BJ (cell line): Measurements from ENCODE around the gene FOSL2. TPM values are rescaled to one million over a fixed set of nuclear protein-coding genes. Genes with fewer than 3 reads are reported as not detected.

Experiments used
- CTCF ChIA-PET: fragments of 350-600 bp; formaldehyde crosslinking; extraction: SDS; loops from one replicate; lab custom pipeline; 2021; ENCODE audit warnings: antibody characterized with exemption, inconsistent platforms; lab: Yijun Ruan, JAX
- POLR2A ChIA-PET: fragments of 300-600 bp; sonication (Branson Sonifier 250); formaldehyde crosslinking; extraction: SDS; loops from one replicate; lab custom pipeline; 2021; ENCODE audit warnings: antibody characterized with exemption; lab: Charles Lee
- DNase-seq: peaks from one replicate; pipeline ENCODE4 v3.0.0-alpha.2; 2011; ENCODE audit warnings: low read depth
- H3K27me3 ChIP-seq: 2 replicates; pipeline ENCODE4 v1.6.0; 2011; ENCODE audit warnings: low read length; ENCODE audit not compliant: control insufficient read depth, insufficient read depth
- H3K36me3 ChIP-seq: 2 replicates; pipeline ENCODE4 v1.5.1; 2011; ENCODE audit warnings: low read length; ENCODE audit not compliant: control insufficient read depth, insufficient read depth
- H3K4me3 ChIP-seq: 2 replicates; pipeline ENCODE4 v1.5.1; 2011; ENCODE audit warnings: low read depth, mild to moderate bottlenecking, control low read depth, low read length
- polyA plus RNA-seq: library from polyadenylated mRNA; depleted of rRNA; stranded (reverse); fragments of >200 nt; gene quantifications from 2 replicates; pipeline ENCODE4 v1.2.3, GENCODE V29; 2011
- TF ChIP-seq, protein P1 (sequence below): IDR thresholded peaks from 2 replicates; pipeline ENCODE4 v1.5.1; 2011; ENCODE audit warnings: low read depth, mild to moderate bottlenecking, control low read depth, inconsistent platforms, low read length, moderate library complexity; ENCODE audit not compliant: insufficient read depth

FOSL2 gene
- polyA plus RNA-seq, 1 experiment = 52.5 TPM

DNA sequence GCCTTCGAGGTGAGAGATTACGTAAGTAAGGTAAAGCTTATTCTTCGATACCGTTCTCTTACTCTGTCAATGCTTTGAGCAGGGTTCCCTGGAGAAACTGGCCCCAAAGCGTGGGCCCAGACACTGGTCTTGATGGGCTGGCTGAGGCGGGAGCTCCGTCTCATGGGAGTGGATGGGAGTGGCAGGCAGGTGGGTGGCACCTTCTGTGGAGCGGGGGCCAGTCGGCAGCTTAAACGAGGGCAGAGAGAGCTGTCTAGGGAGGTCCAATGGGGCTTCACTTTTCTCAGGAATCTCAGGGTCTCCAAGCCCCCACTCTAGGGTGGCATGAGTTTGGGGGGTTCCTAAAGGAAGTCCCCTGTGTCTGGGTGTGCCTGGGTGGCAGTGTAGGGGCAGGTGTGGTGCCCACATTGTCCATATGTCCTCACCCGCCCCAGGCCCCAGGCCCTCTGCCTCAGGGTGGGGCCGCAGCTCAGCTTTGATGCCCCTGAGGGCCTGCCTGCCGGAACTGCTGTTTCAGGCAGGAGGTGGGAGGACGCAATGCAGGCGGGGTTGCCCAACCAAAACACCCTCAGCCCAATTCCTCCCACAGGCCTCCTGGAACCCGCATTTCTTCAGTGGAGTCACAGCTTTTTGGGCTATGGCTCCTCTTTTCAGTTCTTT, 32.5 kb upstream of the FOSL2 start:
- no peak overlapping the region for H3K4me3 ChIP-seq
- TF ChIP-seq, protein P1, sequence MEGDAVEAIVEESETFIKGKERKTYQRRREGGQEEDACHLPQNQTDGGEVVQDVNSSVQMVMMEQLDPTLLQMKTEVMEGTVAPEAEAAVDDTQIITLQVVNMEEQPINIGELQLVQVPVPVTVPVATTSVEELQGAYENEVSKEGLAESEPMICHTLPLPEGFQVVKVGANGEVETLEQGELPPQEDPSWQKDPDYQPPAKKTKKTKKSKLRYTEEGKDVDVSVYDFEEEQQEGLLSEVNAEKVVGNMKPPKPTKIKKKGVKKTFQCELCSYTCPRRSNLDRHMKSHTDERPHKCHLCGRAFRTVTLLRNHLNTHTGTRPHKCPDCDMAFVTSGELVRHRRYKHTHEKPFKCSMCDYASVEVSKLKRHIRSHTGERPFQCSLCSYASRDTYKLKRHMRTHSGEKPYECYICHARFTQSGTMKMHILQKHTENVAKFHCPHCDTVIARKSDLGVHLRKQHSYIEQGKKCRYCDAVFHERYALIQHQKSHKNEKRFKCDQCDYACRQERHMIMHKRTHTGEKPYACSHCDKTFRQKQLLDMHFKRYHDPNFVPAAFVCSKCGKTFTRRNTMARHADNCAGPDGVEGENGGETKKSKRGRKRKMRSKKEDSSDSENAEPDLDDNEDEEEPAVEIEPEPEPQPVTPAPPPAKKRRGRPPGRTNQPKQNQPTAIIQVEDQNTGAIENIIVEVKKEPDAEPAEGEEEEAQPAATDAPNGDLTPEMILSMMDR = no peak
- no peaks in the 10 kb centered on the region for H3K36me3 ChIP-seq
- H3K27me3 ChIP-seq = no peaks in the 10 kb centered on the region
- no peak for DNase-seq
- CTCF ChIA-PET = interaction anchor here (1.1 to 1.2 kb wide), 2 partner anchors 13 to 16 kb away, joined by 3 to 4 read pairs; no protein-coding TSS in a partner anchor
- POLR2A ChIA-PET = interaction anchor here (0.5 kb wide), 1 partner anchor 1282 kb away, joined by 13 read pairs; the partner anchor contains the start of gene EMILIN1

DNA sequence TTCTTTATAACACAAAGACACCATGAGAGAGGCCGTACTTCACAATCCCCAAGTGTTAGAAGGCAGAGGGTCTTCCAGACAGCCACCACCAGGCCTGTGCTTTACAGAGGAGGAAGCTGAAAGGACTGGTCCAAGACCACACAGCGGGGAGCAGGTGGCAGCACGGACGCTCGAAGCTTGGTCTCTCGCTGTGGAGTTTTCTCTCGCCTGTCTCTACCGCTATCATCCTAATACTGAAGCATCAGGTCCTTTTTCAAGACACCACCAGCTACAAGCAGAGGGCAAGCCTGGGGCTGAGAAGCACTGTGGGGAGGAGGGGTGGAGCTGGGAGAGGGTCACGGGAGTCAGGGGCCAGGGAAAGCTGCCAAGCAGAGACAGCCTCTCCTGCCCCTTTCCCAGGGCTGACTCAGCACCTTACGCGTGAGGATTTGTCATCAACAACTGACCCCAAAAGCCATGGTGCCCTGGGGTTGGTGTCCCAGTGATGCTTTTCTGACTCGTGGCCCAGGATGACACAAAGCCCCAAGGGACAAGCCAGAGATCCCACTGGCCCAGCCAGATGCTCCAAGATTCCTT, 31.9 kb upstream of the FOSL2 start:
- ChIA-PET CTCF (interaction anchor here (0.6 to 1.6 kb wide), 3 partner anchors 9 to 125 kb away, joined by 3 to 5 read pairs (median 3); no protein-coding TSS in a partner anchor), POLR2A (interaction anchor here (0.5 kb wide), 1 partner anchor 1283 kb away, joined by 13 read pairs; the partner anchor contains the start of gene EMILIN1)
- Histone ChIP-seq H3K36me3 (no peaks in the 10 kb centered on the region), H3K27me3 (no peaks in the 10 kb centered on the region), H3K4me3 (no peak overlapping the region)
- TF ChIP-seq, protein P1 = no peak
- DNase-seq = no peak

DNA sequence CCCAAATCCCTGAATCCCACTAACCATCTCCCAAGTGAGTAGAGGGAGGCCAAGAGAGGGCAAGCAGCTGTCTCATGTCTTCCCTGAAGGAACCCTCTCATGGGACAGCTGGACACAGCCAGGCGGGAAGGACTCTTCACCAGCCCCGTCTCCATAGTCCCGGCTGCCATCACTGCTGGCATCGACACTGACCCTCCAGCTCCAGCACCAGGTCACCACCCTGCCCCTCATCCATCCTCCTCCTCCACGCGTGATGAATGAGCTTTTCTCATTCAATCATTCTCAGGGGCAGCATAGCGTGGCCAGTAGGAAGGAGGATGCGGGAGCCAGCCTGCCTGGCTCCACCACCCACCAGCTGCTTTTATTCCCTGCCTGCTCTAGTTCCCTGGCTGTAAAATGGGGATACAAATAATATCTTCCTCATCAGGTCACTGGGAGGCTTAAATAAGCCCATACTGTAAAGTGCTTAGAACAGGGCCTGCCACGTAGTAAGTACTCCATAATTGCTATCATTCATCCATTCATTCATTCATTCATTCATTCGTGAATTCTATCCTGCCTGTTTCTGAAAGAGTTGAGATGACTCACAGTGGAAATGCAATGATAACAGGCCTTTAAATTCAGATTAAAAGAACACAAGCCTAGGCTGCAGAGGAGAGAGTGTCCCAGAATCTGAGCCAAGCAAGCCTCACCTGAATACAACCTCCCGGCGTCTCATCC, 30.5 kb upstream of the FOSL2 start:
- no peak for DNase-seq
- TF ChIP-seq, protein P1 = no peak
- no peak overlapping the region for H3K4me3 ChIP-seq
- ChIA-PET POLR2A (no interaction called here), CTCF (interaction anchor here (0.6 to 1.6 kb wide), 3 partner anchors 10 to 24 kb away, joined by 3 read pairs; no protein-coding TSS in a partner anchor)
- no peaks in the 10 kb centered on the region for H3K36me3 ChIP-seq
- no peaks in the 10 kb centered on the region for H3K27me3 ChIP-seq

DNA sequence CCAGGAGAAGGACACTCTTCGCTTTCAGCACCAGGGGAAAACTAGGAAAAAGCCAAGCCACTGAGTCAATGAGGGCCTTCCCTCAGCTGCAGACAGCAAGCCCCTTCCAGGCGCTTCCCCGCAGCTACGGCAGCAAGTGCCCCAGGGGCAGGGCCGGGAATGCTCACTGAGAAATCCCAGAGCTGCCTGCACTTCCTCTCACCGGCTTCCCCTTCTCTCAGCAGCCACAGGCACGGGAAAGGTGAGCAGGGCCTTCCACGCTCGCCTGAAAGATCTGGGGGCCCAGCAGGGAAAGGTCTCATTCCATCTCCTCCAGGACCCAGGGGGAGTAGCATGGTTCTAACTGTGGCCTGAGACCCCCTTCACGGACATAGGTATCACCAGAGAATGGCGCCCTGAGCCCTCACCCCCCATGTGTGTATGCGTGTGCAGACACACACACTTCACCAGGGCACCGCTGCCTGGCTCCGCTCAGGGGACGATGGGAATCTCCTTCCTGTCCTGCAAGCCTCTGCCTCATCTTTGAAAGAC, 29.6 kb upstream of the FOSL2 start:
- ChIA-PET CTCF (interaction anchor here (0.6 kb wide), 2 partner anchors 14 to 76 kb away, joined by 3 to 4 read pairs; no protein-coding TSS in a partner anchor), POLR2A (no interaction called here)
- Histone ChIP-seq H3K27me3 (no peaks in the 10 kb centered on the region), H3K36me3 (no peaks in the 10 kb centered on the region), H3K4me3 (no peak overlapping the region)
- no peak for DNase-seq
- TF ChIP-seq, protein P1 = no peak
